ENCODE data around the gene DDT.

The DDT gene

GRCh38 chr22:24006914-24007214 is 32.6 kb upstream of the DDT start:
- Histone ChIP-seq H3K4me3 (ENCODE audit: insufficient read depth, low read length, poor library complexity, severe bottlenecking) (no peak overlapping the region), H3K9me2 (replicated peaks; ENCODE audit: insufficient read depth, low read length) (no peaks in the 10 kb centered on the region), H3K79me2 (ENCODE audit: insufficient read depth, low read length) (peaks cover 5% of the 10 kb centered on the region), H3K9me3 (ENCODE audit: insufficient read depth, low read length) (peaks cover 10% of the 10 kb centered on the region; the same call in 1 of the 2 replicates), H3K27ac (ENCODE audit: low read depth, low read length) (no peak overlapping the region), H3K9ac (ENCODE audit: low read length) (no peak overlapping the region), H2AFZ (ENCODE audit: low read depth, low read length, severe bottlenecking) (no peak overlapping the region), H3F3A (ENCODE audit: insufficient read depth) (0 out of 2 replicates have a peak, but pooled peaks cover 4% of the 10 kb centered on the region), H3K36me3 (ENCODE audit: low read length) (no peaks in the 10 kb centered on the region), H3K27me3 (ENCODE audit: low read length) (no peaks in the 10 kb centered on the region), H3K4me2 (ENCODE audit: low read depth, low read length, poor library complexity, severe bottlenecking) (no peak overlapping the region), H4K20me1 (ENCODE audit: low read depth, low read length) (no peaks in the 10 kb centered on the region)
- TF ChIP-seq CTCF (IDR thresholded peaks at IDR 0.05; ENCODE audit: insufficient read depth, low read length, poor library complexity, severe bottlenecking): no peak
- TF ChIP-seq EZH2phosphoT487 (conservative IDR thresholded peaks at IDR 0.05; ENCODE audit: low read length): no peak

GRCh38 chr22:24006207-24006913 is 32.1 kb upstream of the DDT start:
- no peaks in the 10 kb centered on the region for H3K36me3 ChIP-seq (ENCODE audit: low read length)
- H3K9me2 ChIP-seq (replicated peaks; ENCODE audit: insufficient read depth, low read length): no peaks in the 10 kb centered on the region
- H3K9me3 ChIP-seq (ENCODE audit: insufficient read depth, low read length): peaks cover 10% of the 10 kb centered on the region; the same call in 1 of the 2 replicates
- H3K4me3 ChIP-seq (ENCODE audit: insufficient read depth, low read length, poor library complexity, severe bottlenecking): no peak overlapping the region
- H3K79me2 ChIP-seq (ENCODE audit: insufficient read depth, low read length): no peaks in the 10 kb centered on the region
- H3K4me2 ChIP-seq (ENCODE audit: low read depth, low read length, poor library complexity, severe bottlenecking): no peak overlapping the region
- no peaks in the 10 kb centered on the region for H3K27me3 ChIP-seq (ENCODE audit: low read length)
- no peak overlapping the region for H3K27ac ChIP-seq (ENCODE audit: low read depth, low read length)
- 0 out of 2 replicates have a peak, but pooled peaks cover 4% of the 10 kb centered on the region for H3F3A ChIP-seq (ENCODE audit: insufficient read depth)
- TF ChIP-seq CTCF (IDR thresholded peaks at IDR 0.05; ENCODE audit: insufficient read depth, low read length, poor library complexity, severe bottlenecking): no peak
- TF ChIP-seq EZH2phosphoT487 (conservative IDR thresholded peaks at IDR 0.05; ENCODE audit: low read length): no peak
- H3K9ac ChIP-seq (ENCODE audit: low read length): no peak overlapping the region
- H2AFZ ChIP-seq (ENCODE audit: low read depth, low read length, severe bottlenecking): no peak overlapping the region
- H4K20me1 ChIP-seq (ENCODE audit: low read depth, low read length): no peaks in the 10 kb centered on the region

GRCh38 chr22:24005201-24005600 is 31.0 kb upstream of the DDT start, which contains the start of gene GSTT4:
GSTT4 (minus strand) TSS chr22:24005453; CDS start chr22:24005356, 97 bp downstream.
- no peak within 1 kb of the TSS for H3K4me3 ChIP-seq (ENCODE audit: insufficient read depth, low read length, poor library complexity, severe bottlenecking)
- H3K27me3 ChIP-seq (ENCODE audit: low read length): no peaks in the 10 kb centered on the region
- H3K36me3 ChIP-seq (ENCODE audit: low read length): no peaks in the 10 kb centered on the region
- no peak within 1 kb of the TSS for H2AFZ ChIP-seq (ENCODE audit: low read depth, low read length, severe bottlenecking)
- H3K4me2 ChIP-seq (ENCODE audit: low read depth, low read length, poor library complexity, severe bottlenecking): no peak within 1 kb of the TSS
- no peaks in the 10 kb centered on the region for H3K79me2 ChIP-seq (ENCODE audit: insufficient read depth, low read length)
- H3K9ac ChIP-seq (ENCODE audit: low read length): no peak within 1 kb of the TSS
- H3K9me2 ChIP-seq (replicated peaks; ENCODE audit: insufficient read depth, low read length): no peaks in the 10 kb centered on the region
- 0 out of 2 replicates have a peak, but pooled peaks cover under 1% of the 10 kb centered on the region for H3F3A ChIP-seq (ENCODE audit: insufficient read depth)
- TF ChIP-seq EZH2phosphoT487 (conservative IDR thresholded peaks at IDR 0.05; ENCODE audit: low read length): no peak
- no peak for TF ChIP-seq CTCF (IDR thresholded peaks at IDR 0.05; ENCODE audit: insufficient read depth, low read length, poor library complexity, severe bottlenecking)
- H4K20me1 ChIP-seq (ENCODE audit: low read depth, low read length): no peaks in the 10 kb centered on the region
- H3K27ac ChIP-seq (ENCODE audit: low read depth, low read length): no peak within 1 kb of the TSS
- peaks cover 10% of the 10 kb centered on the region; the same call in 1 of the 2 replicates for H3K9me3 ChIP-seq (ENCODE audit: insufficient read depth, low read length)

Measured in SU-DHL-6 (cell line).